T-helper 1 cell (primary cell): ENCODE measurements around the gene KMT2E.

Experiments used
- DNase-seq, 5 donors: peaks; one replicate each; pipeline ENCODE4 v3.0.0-alpha.2; 2012 to 2020

The KMT2E gene

DNA sequence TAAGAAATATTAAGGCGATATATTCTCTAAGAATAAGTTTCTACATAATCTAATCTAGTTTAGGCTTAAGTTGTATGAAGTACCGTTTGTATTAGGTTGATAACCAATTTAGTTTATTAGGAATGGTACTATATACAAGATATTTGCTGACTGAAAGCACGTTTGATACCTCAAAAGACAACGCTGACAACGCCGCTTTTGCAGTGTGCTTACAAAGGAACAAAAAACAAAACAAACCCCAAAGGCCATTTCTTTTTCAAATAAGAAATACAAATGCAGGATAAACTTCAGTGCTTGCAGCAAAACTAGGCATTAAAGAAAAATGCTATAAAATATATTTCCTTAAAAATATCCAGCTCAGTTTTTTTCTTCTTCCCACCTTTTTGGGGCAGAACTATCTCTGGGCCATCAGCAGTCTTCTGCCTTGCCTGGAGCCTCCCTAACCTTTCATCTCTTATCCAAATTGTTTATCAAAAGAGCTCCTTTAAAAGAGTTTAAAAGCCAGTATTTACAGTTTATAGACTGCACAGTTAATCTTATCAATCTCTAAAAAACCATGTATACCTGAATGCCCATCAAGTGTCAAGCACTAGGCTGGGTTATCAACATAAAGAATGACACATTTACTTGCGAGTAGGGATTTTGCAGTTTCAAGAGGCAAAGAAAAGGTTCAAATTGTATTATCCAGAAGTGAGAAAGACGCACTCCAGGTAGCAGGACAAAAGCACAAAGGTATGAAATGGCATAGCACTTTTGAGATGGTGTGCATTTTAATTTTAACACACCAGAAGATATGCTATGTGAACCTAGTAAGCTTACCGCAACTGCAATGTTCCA, 4.1 kb upstream of the KMT2E start:
- no peak for DNase-seq

DNA sequence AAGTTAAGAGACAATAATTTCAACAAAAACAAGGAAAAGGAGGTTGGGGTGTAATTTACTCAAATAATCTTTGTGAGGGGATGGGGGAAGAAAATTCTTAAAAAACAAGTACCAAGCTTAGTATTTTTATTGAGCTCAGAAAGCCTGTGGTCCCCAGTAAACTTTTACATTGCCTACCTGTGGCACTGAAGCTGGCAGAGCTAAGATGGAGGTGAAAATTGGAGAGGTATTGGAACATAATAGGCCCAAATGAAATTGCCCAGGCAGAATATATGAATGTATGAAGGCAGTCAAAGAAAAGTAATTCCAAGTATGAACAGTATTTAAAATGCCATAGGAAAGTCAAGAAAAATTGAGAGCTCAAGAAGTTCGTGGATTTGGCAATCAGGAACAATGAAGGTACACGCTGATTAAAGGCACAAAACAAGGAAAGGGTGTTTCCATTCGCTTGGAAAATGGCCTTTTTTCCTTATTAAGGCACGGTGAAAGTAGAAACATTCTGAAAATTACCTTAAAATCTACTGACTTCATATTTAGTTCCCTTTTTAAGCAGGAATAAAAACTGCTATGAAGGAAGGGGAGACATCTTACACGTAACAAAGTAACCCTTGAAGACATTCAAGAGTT, 3.4 kb upstream of the KMT2E start:
- no peak for DNase-seq

DNA sequence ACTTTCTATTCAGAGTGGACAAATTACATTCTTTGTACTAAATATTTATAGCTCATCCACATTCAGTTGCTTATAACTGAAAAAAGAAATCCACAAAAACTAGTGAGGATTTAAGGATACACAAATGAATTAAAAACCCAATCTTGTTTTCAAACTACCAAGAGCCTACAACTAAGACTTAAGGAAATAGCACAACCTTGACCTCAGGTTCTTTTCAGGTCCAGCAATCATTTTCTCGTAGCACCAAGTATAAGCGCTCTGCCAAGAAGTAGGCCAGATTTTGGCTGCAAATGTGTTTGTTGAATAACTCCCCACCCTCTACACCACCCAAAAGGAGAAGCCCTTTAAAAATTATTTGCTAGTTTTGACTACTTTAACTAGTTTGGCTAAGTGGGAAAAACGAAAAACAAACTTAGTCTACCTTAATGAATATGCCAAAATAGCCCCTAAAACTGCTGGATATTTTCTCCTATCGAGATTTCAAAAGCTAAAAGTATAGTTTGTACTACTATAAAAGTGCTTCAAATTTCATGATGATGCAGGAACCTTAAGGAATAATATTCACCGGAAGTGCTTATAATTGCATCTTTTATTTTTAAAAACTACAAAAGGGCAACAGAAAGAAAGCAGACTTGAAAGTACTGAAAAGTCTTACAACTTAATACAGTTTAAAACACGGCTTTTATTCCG, 2.7 kb upstream of the KMT2E start:
- peak in 1 of 5 donors; percentile 34 for DNase-seq

DNA sequence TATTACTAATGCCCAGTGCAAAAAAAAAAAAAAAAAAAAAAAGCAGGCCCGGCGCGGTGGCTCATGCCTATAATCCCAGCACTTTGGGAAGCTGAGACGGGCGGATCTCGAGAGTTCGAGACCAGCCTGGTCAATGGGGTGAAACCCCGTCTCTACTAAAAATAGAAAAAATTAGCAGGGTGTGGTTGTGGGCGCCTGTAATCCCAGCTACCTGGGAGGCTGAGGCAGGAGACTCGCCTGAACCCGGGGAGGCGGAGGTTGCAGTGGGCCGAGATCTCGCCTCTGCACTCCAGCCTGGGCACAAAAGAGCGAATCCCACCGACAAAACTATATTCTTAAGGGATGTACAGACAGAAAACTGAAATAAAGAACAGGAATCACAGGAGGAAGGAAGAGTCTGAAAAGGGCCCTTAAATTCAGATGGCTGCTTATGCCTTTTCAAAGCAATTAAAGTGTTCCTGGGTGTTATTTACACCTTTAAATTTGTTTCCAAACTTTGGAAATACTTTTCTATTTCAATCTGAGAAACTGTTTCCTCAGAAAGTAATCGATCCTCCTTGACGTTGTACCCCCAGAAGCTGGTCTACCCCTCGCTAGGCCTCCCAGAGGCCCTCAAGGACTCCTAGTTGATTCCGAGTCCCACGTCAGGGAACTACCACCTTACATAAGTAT, 2.0 kb upstream of the KMT2E start:
- DNase-seq = peak in 1 of 5 donors; percentile 38

DNA sequence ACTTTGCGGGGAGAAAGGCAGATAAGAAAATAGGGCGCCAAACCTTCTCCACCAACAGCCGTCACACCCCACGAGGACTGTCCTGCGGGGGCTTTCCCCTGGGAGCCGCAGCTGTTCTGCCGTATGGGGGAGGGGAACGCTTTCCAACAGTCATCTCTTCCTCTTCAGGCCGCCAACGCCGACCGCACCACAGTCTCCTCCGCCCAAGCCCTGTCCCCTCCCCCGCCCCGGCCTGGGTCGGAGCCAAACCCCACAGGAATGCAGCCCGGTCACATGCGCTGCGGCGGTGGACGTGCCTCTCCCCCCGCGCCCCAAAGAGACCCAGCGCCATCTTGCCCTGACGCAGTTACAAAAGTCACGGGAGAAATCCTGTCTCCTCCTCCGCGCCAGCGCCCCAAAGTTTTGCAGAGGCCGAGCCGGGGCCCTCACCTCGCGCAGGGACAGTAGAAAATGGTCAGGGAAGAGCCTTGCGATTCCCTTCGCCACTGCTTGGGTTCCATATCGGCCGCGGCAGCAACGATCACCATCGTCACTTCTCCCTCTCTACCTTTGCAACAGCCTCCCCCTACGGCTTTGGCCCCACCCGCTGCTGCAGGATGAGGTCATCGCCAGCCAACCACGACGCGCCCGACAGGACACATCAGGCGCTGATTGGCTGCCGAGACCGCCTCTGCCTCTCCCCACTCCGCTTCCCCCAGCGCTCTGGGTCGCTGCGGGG, 1.3 kb upstream of the KMT2E start:
- DNase-seq = peak; percentile 99 to 100 (median 100)

DNA sequence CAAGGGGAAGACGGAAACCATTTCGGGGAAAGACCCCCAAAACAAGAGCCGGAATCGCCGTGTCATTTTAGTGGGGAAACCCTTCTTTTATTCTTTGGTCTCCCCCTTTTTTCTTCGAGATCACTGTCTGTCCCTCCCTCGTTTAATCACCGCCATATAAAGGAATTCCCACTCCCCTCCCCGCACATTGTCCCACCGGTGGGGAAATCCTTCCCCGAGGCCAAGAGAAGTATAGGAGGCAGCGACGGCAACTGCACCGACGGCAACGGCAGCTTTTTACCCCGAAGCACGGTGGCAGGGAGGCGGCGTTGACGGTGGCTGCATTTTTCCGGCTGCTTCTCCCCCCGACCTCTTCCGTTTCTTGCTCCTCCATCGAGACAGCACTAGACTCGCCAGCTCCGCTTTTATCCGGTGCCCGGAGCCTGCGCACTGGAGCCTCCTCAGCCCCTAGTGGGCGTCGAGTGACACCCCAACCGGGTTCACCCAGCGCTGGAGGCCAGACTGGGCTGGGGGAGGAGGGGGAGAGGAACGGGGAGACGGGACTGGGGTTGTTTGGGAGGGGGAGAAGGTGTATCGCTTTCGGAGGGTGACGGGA, 687 bp upstream of the KMT2E start:
- peak; percentile 82 to 95 (median 90) for DNase-seq

DNA sequence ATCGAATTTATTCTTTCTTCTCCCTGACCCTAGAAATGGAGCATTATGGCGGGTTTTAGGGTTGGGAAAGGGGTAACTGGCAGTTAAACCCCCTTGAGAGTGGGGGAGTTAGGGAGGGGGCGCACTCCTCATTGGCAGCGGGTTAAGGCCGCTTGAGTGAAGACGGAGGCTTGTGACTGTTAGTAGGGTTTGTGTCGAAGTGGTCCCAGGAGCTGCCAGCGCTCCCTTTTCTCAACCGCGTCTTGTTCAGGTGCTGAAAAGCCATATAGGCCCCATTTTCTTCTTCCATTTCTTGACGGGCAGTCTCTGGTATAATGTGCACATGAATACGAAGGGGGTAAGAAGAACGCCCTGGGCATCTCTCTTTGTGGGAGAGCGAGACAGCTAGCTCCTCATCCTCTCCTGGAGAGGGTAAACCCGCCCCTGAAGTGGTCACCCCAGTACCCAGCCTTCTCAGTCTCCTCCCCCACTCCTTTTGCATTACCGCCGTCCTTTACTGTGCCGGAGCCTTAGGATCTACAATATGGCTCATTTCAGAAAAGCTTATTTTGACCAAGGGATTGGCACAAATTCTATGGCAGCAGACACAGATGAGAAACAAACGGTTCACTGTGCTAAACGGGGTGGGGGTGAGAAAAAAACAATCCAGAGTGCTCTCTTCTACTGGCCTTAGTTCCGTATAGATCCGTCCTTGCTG, 836 bp downstream of the KMT2E start:
- DNase-seq = peak in 4 of 5 donors; percentile 30 to 78 (median 42)

DNA sequence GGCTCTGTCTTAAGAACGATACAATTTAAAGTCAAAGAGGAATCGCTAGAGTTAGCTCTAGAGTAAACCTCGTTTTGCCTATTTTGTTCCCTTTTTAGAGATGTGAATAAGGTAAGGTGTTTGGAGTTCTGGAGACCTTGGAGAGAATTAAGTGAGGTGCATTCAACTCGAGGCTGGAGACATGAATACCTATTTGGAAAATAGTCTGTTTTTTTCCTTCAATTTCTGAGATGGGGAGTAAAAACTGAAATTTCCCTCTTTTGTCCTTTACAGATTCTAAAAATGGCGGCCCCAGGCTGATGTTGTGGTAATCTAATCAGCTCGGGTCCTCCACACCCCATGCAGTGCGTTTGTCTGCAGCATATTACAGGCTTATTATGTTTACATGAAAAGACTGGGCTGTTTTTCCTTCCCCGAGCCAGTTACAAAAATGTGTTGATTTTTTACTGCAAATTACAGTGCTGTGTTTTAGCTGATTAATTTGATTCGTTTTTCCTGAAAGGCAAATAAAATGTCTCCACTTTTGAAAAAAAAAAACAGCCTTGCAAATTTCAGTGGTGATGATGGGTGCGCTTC, 1.5 kb downstream of the KMT2E start:
- DNase-seq = peak in 3 of 5 donors; percentile 21 to 43 (median 29)

DNA sequence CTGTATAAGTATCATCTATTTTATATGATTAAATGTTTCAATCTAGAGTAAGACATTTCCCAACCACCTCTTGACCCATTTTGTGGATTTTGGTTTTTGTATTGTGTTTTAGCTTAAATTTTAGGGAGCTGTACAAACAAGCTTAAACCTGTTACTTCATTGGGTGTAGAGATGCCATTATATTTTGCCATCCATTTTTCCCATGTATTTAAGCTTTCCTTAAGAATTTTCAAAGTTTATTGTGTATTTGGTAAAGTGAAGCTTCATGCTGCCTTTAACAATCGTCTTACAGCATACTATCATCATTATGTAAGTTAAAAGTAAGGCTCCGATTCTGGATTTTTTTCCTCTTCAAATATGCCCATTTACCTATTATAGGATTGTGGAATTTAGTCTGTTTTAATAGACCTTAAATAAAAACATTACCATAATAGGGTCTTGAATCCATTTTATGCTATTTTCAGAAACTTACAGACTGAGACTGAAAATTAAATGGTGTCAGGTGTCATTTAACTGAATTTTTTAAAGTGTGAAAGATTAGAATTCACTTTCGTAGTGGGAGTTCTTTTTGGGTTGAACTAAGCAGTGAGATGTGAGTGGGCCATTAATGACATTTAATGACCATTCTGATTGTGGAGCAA, 2.2 kb downstream of the KMT2E start:
- no peak for DNase-seq

DNA sequence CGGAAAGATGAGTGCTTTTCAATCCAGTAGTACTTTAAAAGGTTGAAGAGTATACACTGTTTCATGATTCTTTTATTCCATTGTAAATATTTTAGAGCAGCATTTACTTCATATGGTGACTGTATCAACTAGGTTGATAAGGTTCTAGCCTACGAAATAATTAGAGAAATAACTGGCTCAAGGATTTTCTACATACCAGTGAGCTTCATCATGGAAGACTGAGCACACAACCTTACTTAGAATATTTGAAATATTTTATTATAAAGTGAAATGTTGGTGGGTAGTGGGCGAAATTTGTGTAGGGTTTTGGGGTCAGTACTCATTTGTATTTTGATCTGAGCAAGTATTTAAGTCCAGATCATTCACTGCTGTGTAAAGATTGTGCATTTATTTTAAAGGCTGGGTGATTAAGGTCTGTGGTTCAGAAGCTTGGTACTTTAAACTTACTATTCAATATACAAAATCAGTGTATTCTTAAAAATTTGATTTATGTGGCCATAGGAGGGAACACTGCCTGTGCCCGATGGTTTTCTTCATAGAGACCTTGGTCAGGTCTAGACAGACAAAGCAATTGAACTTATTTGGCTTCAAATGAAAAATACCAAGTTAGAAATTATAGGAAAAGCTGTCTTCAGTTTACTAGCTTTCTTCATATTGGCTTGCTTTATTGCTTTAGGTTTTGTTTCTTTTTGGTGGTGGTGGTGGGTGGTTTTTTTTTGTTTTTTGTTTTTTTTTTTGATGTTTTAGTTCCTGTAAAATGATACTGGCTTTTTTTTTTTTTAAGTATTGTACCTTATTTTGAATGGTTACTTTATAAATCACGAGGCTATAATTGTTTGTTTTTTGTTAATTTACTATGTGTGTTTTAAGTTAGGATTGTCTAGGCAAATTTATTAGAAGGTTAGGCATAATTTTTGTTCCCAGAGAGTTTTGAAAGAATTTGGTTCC, 3.0 kb downstream of the KMT2E start:
- no peak for DNase-seq

DNA sequence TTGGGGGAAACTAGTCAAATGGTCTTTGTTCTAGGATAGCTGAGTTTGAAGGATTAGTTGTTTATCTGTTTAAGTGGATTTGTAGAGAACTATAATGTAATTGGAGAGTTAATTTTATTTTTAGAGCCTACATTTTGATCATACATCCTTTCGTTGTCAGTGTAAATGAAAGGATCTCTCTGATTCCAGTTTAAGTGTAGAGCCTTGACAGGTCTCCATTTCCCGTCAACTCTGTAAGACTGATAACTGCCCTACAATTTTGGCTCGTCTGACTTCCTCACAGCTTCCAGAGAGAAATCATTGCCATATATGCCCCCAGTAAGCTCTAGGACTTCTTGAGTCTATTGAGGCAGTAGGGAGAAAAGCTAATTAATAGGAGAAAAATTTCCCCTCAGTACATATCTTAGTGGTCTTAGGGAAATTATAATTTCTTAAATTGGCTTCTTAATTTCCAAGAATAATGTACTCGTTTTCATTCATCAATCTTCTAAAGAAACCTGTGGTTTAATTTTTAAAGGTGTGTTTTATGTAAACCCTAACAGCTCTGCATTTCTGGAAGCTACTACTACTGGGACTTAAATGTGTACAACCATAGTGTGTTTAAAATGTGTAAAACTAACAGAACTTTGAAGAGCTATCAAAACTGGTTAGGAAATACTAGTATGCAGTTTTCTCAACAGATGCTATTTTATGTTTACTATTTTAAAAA, 3.8 kb downstream of the KMT2E start:
- peak in 1 of 5 donors; percentile 29 for DNase-seq

DNA sequence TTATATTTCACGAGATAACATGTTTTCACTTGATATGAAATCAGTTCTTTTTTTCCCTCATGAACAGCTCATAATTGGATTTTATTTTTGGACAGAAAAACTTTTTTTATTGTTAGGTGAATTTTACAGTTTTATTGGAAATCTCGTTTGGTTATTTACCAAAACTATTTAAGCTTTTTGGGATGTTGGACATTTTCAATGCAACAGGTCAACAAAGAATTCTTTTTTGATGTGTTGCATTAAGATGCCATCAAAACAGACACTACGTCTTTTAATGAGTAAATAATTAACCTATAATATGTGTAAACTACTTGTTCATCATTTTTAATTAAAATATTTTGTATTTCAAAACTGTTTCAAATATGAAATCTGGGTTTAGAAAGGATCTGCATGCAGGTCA, 5.3 kb downstream of the KMT2E start:
- no peak for DNase-seq

DNA sequence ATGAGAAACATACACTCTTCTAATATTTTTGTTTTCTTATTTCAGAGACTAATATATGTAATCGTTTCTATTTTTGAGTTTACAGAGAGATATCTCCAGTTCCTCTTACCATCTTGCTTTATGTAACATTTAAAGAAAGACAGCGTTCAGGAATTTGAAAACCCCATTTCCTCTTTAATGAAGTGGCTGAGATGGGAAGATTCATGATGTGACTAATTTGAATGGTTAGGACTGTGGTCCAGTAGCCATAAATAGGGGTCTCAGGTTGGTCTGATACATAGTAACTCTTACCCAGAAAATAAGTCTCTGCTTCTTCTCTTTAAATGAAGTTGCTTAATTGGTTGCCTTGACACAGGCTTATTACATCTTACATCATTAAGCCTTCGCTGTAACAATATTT, 6.9 kb downstream of the KMT2E start:
- DNase-seq = no peak

DNA sequence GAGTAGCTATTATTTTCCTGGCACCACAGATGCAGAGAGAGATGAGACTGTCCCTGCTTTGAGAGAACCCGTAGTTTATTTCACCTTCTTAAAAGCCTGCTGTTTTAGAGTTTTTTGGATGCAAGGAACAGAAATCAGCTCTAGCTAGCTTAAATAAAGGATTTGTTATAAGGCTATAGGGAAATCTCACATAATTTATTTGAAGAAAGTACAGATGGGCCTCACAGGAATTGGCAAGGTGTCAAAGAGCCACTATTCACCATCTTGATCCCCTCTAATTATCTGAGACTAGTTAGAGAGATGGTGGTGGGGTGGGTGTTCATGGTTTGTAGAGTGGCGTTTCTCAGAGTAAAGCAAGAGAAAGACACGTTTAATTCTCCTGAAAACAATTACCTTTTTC, 7.3 kb downstream of the KMT2E start:
- DNase-seq = no peak

DNA sequence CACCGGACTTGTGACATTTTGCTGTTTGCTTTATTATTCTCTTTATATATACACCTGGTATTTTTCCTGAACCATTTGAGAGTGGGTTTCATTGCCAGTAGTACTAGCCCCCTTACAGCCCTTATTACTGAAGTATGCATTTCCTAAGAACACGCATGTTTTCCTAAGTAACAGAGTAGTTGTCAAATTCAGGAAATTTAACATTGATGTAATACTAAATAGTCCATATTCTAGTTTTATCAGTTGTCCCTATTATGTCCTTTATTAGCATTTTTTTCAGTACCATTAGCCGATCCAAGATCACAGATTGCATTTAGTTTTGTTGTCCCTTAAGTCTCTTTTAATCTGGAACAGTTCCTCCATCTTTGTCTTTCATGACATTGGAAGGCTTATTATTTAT, 8.0 kb downstream of the KMT2E start:
- DNase-seq = no peak

DNA sequence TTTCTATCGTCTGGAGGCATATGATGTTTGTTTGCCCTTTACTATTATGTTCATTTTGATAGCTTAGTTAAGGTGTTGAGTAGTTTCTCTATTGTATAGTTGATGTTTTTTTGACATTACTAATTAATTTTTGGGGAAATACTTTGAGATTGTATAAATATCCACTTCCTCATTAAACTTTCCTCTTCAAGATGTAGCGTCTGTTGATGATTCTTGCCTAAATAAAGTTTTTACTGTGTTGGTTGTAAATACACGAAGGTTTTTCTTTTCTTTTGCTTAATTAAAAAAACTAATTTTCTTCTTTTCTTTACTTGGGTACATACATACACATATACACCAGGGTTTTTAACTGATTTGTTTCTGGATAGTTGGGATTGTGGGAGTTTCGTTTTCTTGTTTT, 8.5 kb downstream of the KMT2E start:
- no peak for DNase-seq

DNA sequence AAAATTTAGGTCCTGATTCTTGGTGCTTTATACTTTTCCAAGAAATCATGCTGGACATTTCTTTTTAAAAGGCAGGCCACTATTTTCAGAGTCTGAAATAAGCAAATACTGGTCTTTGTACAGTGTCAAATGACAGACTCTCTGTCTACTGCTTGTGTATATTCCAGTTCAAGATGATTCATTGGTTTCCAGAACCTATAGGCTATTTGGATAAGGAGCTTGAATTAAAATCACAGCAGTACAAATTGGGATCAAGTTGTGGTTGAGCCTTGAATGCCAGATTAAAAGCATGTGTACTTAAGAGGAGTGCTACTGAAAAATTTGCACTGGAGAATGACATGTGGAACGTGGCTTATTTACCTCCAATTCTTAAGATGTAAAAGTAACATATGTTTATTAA, 10.7 kb downstream of the KMT2E start:
- no peak for DNase-seq

DNA sequence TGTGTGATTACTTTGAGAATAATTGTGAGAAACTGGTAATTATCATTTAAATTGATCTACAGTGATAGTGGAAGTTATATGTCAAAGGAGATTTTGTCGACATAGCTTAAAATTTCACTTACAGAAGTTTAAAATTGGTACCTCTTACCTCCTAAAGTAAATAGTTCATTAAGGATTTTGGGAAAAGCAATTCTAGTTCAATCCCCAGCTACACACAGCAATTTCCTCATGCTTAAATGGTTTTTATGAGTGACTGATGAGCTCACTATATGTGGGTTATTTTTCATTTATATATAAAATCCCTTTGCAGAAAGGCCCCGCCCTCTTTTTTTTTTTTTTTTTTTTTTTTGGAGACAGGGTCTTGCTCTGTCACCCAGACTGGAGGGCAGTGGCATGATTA, 12.7 kb downstream of the KMT2E start:
- DNase-seq = no peak
